NT2/D1 (cell line): ENCODE measurements around the gene PALLD.

Experiments used
- SUZ12 ChIP-seq: IDR thresholded peaks from 2 replicates; pipeline ENCODE4 v1.6.1; 2011; ENCODE audit not compliant: insufficient read length, insufficient read depth; ENCODE audit errors: extremely low read depth
- YY1 ChIP-seq: IDR thresholded peaks from 2 replicates; pipeline ENCODE4 v1.6.1; 2011; ENCODE audit not compliant: insufficient read length, insufficient read depth
- ZNF274 ChIP-seq: IDR thresholded peaks from 2 replicates; pipeline ENCODE4 v1.6.1; 2011; ENCODE audit warnings: mild to moderate bottlenecking, low read depth, low read length

- TF ChIP-seq YY1 (no peak), ZNF274 (no peak), SUZ12 (no peak)
These were observed 360.2 kb downstream of the PALLD start for GRCh38 chr4:168857009-168857408.
